BLaER1 (cell line): ENCODE measurements around the gene NDUFB10.

Source experiments
- H3K27ac ChIP-seq: shearing (Covaris generic); formaldehyde crosslinking; 2 replicates; pipeline ENCODE4 v1.8.1; 2022
- H3K27me3 ChIP-seq: shearing (Covaris generic); formaldehyde crosslinking; 2 replicates; pipeline ENCODE4 v1.8.1; 2022
- H3K36me3 ChIP-seq: shearing (Covaris generic); formaldehyde crosslinking; 2 replicates; pipeline ENCODE4 v1.8.1; 2022
- H3K4me1 ChIP-seq: shearing (Covaris generic); formaldehyde crosslinking; 2 replicates; pipeline ENCODE4 v1.8.1; 2022
- H3K4me2 ChIP-seq: shearing (Covaris generic); formaldehyde crosslinking; 2 replicates; pipeline ENCODE4 v1.8.1; 2022
- H3K4me3 ChIP-seq: shearing (Covaris generic); formaldehyde crosslinking; 2 replicates; pipeline ENCODE4 v1.8.1; 2022
- H3K9ac ChIP-seq: shearing (Covaris generic); formaldehyde crosslinking; 2 replicates; pipeline ENCODE4 v1.8.1; 2022
- H3K9me3 ChIP-seq: shearing (Covaris generic); formaldehyde crosslinking; 2 replicates; pipeline ENCODE4 v1.8.1; 2022
- H4K20me1 ChIP-seq: shearing (Covaris generic); formaldehyde crosslinking; 2 replicates; pipeline ENCODE4 v1.8.1; 2022
- Cebpa-rat ChIP-seq: shearing (Covaris generic); IDR thresholded peaks from 2 replicates; pipeline ENCODE4 v1.8.1; 2022

NDUFB10 gene

GRCh38 chr16:1966460-1966859 lies 7.1 kb downstream of the NDUFB10 start, which contains the start of gene RNF151:
Gene RNF151, plus strand, starts transcription at chr16:1966856. Its CDS starts 26 bp downstream, at chr16:1966882.
- Histone ChIP-seq H3K4me2 (peak within 1 kb of the TSS; percentile 98), H3K9me3 (no peaks in the 10 kb centered on the region), H4K20me1 (peaks cover 30% of the 10 kb centered on the region), H3K4me1 (peaks cover 48% of the 10 kb centered on the region), H3K9ac (peak within 1 kb of the TSS; percentile 97), H3K4me3 (peak within 1 kb of the TSS; percentile 90), H3K27ac (peak within 1 kb of the TSS; percentile 96), H3K36me3 (peaks cover 35% of the 10 kb centered on the region), H3K27me3 (no peaks in the 10 kb centered on the region)
- no peak for TF ChIP-seq Cebpa-rat

- Histone ChIP-seq H3K9ac (no peak overlapping the region), H3K4me1 (peaks cover 39% of the 10 kb centered on the region), H3K4me3 (no peak overlapping the region), H4K20me1 (peaks cover 25% of the 10 kb centered on the region), H3K27me3 (no peaks in the 10 kb centered on the region), H3K9me3 (no peaks in the 10 kb centered on the region), H3K36me3 (peaks cover 16% of the 10 kb centered on the region), H3K4me2 (no peak overlapping the region), H3K27ac (no peak overlapping the region)
- TF ChIP-seq Cebpa-rat, result no peak
Measured at GRCh38 chr16:1968146-1968953, 9.0 kb downstream of the NDUFB10 start.

DNA sequence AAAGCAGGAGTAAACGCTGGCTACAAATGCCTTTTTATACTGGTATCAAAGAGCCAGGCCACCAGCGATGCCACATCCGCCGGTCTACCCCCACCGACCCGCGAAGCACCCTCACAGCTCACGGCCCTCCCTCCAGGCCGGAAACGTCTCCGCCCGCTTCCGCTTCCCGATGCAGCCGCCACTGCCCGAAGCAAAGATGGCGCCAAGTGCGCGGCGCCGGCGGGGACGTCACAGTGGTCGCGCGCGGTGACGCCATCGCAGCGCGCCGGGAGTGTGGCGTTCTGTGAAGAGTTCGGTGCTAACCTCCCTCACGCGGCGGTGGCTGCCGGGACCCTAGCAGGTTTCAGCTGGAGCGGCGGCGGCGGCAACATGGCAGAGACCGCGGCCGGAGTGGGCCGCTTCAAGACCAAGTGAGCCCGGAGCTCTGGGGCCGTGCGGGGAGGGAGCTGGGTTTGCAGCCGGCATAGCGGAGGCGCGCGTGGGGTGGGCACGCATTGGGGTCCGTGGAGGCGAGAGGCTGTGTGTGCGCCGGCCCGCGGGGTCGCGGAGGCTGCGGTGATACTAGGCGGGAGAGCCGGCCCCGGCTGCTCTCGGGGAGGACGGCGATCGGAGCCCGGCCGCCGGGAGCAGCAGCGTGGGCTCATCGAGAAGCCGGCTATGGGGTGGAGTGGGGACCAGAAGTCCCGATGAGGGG lies 12.6 kb downstream of the NDUFB10 start, which contains the start of gene TBL3:
TSS of gene TBL3 (plus strand) at position 258 of the 694 bp plus-strand sequence. CDS start at position 370, 112 bp downstream.
- Histone ChIP-seq H3K4me1 (peaks cover 27% of the 10 kb centered on the region), H4K20me1 (peaks cover 42% of the 10 kb centered on the region), H3K9ac (peak within 1 kb of the TSS; percentile 92), H3K27ac (peak within 1 kb of the TSS; percentile 92), H3K27me3 (no peaks in the 10 kb centered on the region), H3K4me2 (peak within 1 kb of the TSS; percentile 99), H3K4me3 (peak within 1 kb of the TSS; percentile 100), H3K36me3 (peaks cover 38% of the 10 kb centered on the region), H3K9me3 (no peaks in the 10 kb centered on the region)
- TF ChIP-seq Cebpa-rat, result no peak

DNA sequence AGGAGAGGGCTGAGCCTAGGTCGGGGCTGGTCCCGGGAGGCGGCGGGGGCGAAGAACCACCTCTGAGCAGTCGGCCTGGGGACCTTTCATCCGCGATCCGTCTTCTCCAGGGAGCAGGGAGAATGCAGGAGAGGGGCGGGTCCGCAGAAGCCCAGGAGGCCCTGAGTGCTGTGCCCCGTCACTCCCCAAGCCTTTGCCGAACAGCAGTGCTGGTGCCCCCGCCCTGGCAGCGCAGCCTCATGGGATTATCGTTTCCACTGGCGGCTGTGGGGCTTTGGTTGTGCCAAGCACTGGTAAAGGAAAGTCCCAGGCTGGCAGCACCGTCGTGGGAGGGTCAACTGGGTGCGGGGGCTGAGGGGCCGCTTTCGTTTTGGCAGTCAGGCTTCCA lies 13.1 kb downstream of the NDUFB10 start:
- Histone ChIP-seq H3K27ac (peak overlapping the region; percentile 92), H3K4me2 (peak overlapping the region; percentile 99), H4K20me1 (peaks cover 43% of the 10 kb centered on the region), H3K9me3 (no peaks in the 10 kb centered on the region), H3K9ac (peak overlapping the region; percentile 92), H3K4me1 (peaks cover 27% of the 10 kb centered on the region), H3K36me3 (peaks cover 40% of the 10 kb centered on the region), H3K4me3 (peak overlapping the region; percentile 100), H3K27me3 (no peaks in the 10 kb centered on the region)
- TF ChIP-seq Cebpa-rat, result no peak

DNA sequence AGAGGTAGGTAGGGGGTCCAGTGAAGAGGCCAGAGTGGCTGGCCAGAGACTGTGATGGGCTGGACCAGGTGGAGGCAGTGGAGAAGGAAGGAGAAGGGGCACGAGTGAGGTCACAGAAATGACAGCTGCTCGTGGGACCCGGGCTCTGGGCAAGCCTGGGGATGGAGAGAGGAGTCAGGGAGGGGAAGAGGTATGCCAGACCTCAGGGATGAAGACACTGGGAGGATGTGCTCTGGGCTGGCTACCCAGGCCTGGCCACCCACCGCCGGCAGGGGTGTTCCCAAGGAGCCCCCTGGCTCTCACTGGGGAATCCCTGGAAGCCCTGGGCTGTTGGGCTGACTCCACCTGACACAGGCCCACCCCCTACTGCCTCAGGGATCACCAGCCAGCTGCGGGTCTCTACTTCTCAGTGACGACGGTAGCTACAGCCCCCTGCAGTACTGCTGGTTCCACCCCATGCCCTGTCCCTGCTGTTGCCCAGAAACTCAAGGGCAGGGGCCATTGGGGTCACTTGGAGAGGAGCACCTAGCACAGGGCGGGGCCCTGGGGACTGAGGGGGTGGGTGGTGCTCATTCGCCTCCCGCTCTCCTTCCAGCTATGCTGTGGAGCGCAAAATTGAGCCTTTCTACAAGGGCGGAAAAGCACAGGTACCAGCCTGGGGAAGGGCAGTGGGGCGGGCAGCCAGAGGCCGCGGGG lies 14.3 kb downstream of the NDUFB10 start:
- peak overlapping the region; percentile 99 for H3K4me2 ChIP-seq
- peaks cover 51% of the 10 kb centered on the region for H3K36me3 ChIP-seq
- H3K4me3 ChIP-seq, result peak overlapping the region; percentile 100; the same call in 1 of the 2 replicates
- no peak overlapping the region for H3K27ac ChIP-seq
- peaks cover 54% of the 10 kb centered on the region for H4K20me1 ChIP-seq
- no peaks in the 10 kb centered on the region for H3K9me3 ChIP-seq
- no peak for TF ChIP-seq Cebpa-rat
- peak overlapping the region; percentile 92; the same call in 1 of the 2 replicates for H3K9ac ChIP-seq
- peaks cover 27% of the 10 kb centered on the region for H3K4me1 ChIP-seq
- peaks cover 11% of the 10 kb centered on the region for H3K27me3 ChIP-seq

- Histone ChIP-seq H3K9me3 (no peaks in the 10 kb centered on the region), H3K36me3 (peaks cover 59% of the 10 kb centered on the region), H4K20me1 (peaks cover 62% of the 10 kb centered on the region), H3K9ac (no peak overlapping the region), H3K27me3 (peaks cover 19% of the 10 kb centered on the region), H3K4me2 (no peak overlapping the region), H3K27ac (no peak overlapping the region), H3K4me1 (peaks cover 29% of the 10 kb centered on the region), H3K4me3 (no peak overlapping the region)
- no peak for TF ChIP-seq Cebpa-rat
Measured at GRCh38 chr16:1974157-1975070, 15.1 kb downstream of the NDUFB10 start.

- peaks cover 74% of the 10 kb centered on the region for H4K20me1 ChIP-seq
- no peaks in the 10 kb centered on the region for H3K9me3 ChIP-seq
- no peak for TF ChIP-seq Cebpa-rat
- H3K27me3 ChIP-seq, result peaks cover 31% of the 10 kb centered on the region
- H3K36me3 ChIP-seq, result peaks cover 63% of the 10 kb centered on the region
- no peak overlapping the region for H3K4me3 ChIP-seq
- H3K4me2 ChIP-seq, result no peak overlapping the region
- no peak overlapping the region for H3K9ac ChIP-seq
- peaks cover 36% of the 10 kb centered on the region for H3K4me1 ChIP-seq
- H3K27ac ChIP-seq, result no peak overlapping the region
Measured at GRCh38 chr16:1975432-1976215, 16.3 kb downstream of the NDUFB10 start.

- TF ChIP-seq Cebpa-rat, result no peak
- Histone ChIP-seq H4K20me1 (peaks cover 80% of the 10 kb centered on the region), H3K36me3 (peaks cover 63% of the 10 kb centered on the region), H3K4me1 (peaks cover 35% of the 10 kb centered on the region), H3K4me2 (no peak overlapping the region), H3K27ac (no peak overlapping the region), H3K27me3 (peaks cover 37% of the 10 kb centered on the region), H3K9me3 (no peaks in the 10 kb centered on the region), H3K9ac (no peak overlapping the region), H3K4me3 (no peak overlapping the region)
Measured at GRCh38 chr16:1976216-1976520, 16.8 kb downstream of the NDUFB10 start.
